NT2/D1 (cell line): ENCODE measurements around the gene KRTAP4-1.

Experiments used
- SUZ12 ChIP-seq: IDR thresholded peaks from 2 replicates; pipeline ENCODE4 v1.6.1; 2011; ENCODE audit not compliant: insufficient read length, insufficient read depth; ENCODE audit errors: extremely low read depth
- YY1 ChIP-seq: IDR thresholded peaks from 2 replicates; pipeline ENCODE4 v1.6.1; 2011; ENCODE audit not compliant: insufficient read length, insufficient read depth
- ZNF274 ChIP-seq: IDR thresholded peaks from 2 replicates; pipeline ENCODE4 v1.6.1; 2011; ENCODE audit warnings: mild to moderate bottlenecking, low read depth, low read length

GRCh38 chr17:41211845-41212466, 27.2 kb upstream of the KRTAP4-1 start:
- TF ChIP-seq ZNF274 (no peak), YY1 (no peak), SUZ12 (no peak)
